ENCODE results near the gene NAPA. TPM values are rescaled to one million over a fixed set of nuclear protein-coding genes. Genes with fewer than 3 reads are reported as not detected.

The NAPA gene
- total RNA-seq, 1 experiment from 2014 or later = 95.9 TPM

DNA sequence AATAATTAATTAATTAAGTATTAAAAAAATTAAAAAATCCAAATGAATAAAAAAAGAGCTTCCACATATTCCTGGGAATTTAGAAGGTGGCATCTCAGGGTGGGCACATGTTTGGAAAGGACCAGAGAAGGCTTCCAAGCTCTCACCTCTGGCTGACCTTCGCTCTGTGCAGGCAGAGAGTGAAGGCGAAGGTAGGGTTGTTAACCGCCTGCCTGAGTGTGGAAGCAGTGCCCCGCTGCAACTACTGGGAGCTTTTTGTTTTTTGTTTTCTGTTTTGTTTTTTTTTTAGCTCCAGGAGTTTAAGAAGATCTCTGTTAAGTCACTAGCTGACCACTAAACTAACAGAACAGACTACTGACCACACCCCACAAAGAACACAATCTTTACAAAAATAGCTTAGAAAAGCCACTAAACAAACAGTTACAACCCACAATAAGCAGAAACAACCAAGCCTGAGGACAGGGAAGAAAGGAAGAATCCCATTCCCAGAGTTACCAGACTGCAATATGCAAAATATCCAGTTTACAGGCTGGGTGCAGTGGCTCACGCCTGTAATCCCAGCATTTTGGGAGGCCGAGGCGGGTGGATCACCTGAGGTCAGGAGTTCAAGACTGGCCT is 46.7 kb upstream of the NAPA start:
- BruUV-seq (replicated peaks) = no TSS peak
- peaks cover 20% of the 10 kb centered on the region; the same call in 1 of the 2 replicates for H3K4me1 ChIP-seq (ENCODE audit: insufficient read depth, low read length)
- no peaks in the 10 kb centered on the region for H4K20me1 ChIP-seq (ENCODE audit: low read length)
- peak overlapping the region; percentile 42 for H3K4me2 ChIP-seq (ENCODE audit: low read length)
- no peaks in the 10 kb centered on the region for H3K36me3 ChIP-seq (ENCODE audit: low read depth, low read length)
- no peaks in the 10 kb centered on the region for H3F3A ChIP-seq (ENCODE audit: low read length, unreplicated experiment)
- POLR2A ChIA-PET (ENCODE audit: unreplicated experiment) = interaction anchor here (0.6 to 0.7 kb wide), 2 partner anchors 307 to 499 kb away, joined by 4 to 19 read pairs; no protein-coding TSS in a partner anchor
- no peak for TF ChIP-seq EZH2 (IDR thresholded peaks at IDR 0.05; ENCODE audit: low read length, unreplicated experiment)
- TF ChIP-seq EZH2phosphoT487 (IDR thresholded peaks at IDR 0.05; ENCODE audit: borderline replicate concordance, low read length) = no peak
- TF ChIP-seq CTCF (conservative IDR thresholded peaks at IDR 0.05; ENCODE audit: low read depth, low read length) = no peak
- no peak overlapping the region for H2AFZ ChIP-seq (ENCODE audit: low read length)
- intact Hi-C loops (cut with micrococcal nuclease) = loop anchor here (1.0 to 5.0 kb wide), 2 partner anchors 39 to 44 kb away; partner anchors contain the start of gene NAPA
- ATAC-seq = peak; percentile 93
- CTCF ChIA-PET = interaction anchor here (0.6 to 1.0 kb wide), 2 partner anchors 21 to 146 kb away, joined by 3 to 5 read pairs; no protein-coding TSS in a partner anchor
- peak overlapping the region; percentile 61 for H3K27ac ChIP-seq (ENCODE audit: low read length)
- H3K9ac ChIP-seq (ENCODE audit: low read length) = no peak overlapping the region
- no peaks in the 10 kb centered on the region for H3K79me2 ChIP-seq (ENCODE audit: low read length)
- H3K9me3 ChIP-seq (ENCODE audit: low read length) = no peaks in the 10 kb centered on the region
- DNase-seq = peak; percentile 71
- no peak overlapping the region for H3K4me3 ChIP-seq (ENCODE audit: low read length)
- no peaks in the 10 kb centered on the region for H3K27me3 ChIP-seq (ENCODE audit: low read length)
- H3K9me2 ChIP-seq (replicated peaks; ENCODE audit: low read length) = no peaks in the 10 kb centered on the region

- Histone ChIP-seq H3K9ac (ENCODE audit: low read length) (no peak overlapping the region), H3K27me3 (ENCODE audit: low read length) (no peaks in the 10 kb centered on the region), H3K27ac (ENCODE audit: low read length) (no peak overlapping the region), H4K20me1 (ENCODE audit: low read length) (no peaks in the 10 kb centered on the region), H3K4me3 (ENCODE audit: low read length) (no peak overlapping the region), H3K9me2 (replicated peaks; ENCODE audit: low read length) (no peaks in the 10 kb centered on the region), H3K4me2 (ENCODE audit: low read length) (no peak overlapping the region), H3K36me3 (ENCODE audit: low read depth, low read length) (no peaks in the 10 kb centered on the region), H3K4me1 (ENCODE audit: insufficient read depth, low read length) (peaks cover 20% of the 10 kb centered on the region; the same call in 1 of the 2 replicates), H3K9me3 (ENCODE audit: low read length) (no peaks in the 10 kb centered on the region), H3F3A (ENCODE audit: low read length, unreplicated experiment) (no peaks in the 10 kb centered on the region), H2AFZ (ENCODE audit: low read length) (no peak overlapping the region), H3K79me2 (ENCODE audit: low read length) (no peaks in the 10 kb centered on the region)
- ChIA-PET CTCF (interaction anchor here (0.6 to 1.0 kb wide), 2 partner anchors 20 to 146 kb away, joined by 3 to 5 read pairs; no protein-coding TSS in a partner anchor), POLR2A (ENCODE audit: unreplicated experiment) (interaction anchor here (0.6 to 0.7 kb wide), 2 partner anchors 308 to 498 kb away, joined by 4 to 19 read pairs; no protein-coding TSS in a partner anchor)
- DNase-seq (no peak), ATAC-seq (0 out of 2 replicates have a peak, but pooled peaks have one; percentile 19)
- intact Hi-C loops (cut with micrococcal nuclease) = loop anchor here (1.0 to 5.0 kb wide), 2 partner anchors 39 to 44 kb away; partner anchors contain the start of gene NAPA
- TF ChIP-seq CTCF (conservative IDR thresholded peaks at IDR 0.05; ENCODE audit: low read depth, low read length) (no peak), EZH2phosphoT487 (IDR thresholded peaks at IDR 0.05; ENCODE audit: borderline replicate concordance, low read length) (no peak), EZH2 (IDR thresholded peaks at IDR 0.05; ENCODE audit: low read length, unreplicated experiment) (no peak)
- BruUV-seq (replicated peaks) = no TSS peak
Observed at GRCh38 chr19:47560999-47561398, 46.1 kb upstream of the NAPA start.

- ATAC-seq = no peak
- Histone ChIP-seq H4K20me1 (ENCODE audit: low read length) (no peaks in the 10 kb centered on the region), H3K36me3 (ENCODE audit: low read depth, low read length) (no peaks in the 10 kb centered on the region), H3K27me3 (ENCODE audit: low read length) (no peaks in the 10 kb centered on the region), H3K4me2 (ENCODE audit: low read length) (no peak overlapping the region), H3K79me2 (ENCODE audit: low read length) (no peaks in the 10 kb centered on the region), H3K9me2 (replicated peaks; ENCODE audit: low read length) (no peaks in the 10 kb centered on the region), H3F3A (ENCODE audit: low read length, unreplicated experiment) (no peaks in the 10 kb centered on the region), H2AFZ (ENCODE audit: low read length) (no peak overlapping the region), H3K9me3 (ENCODE audit: low read length) (no peaks in the 10 kb centered on the region), H3K27ac (ENCODE audit: low read length) (no peak overlapping the region), H3K9ac (ENCODE audit: low read length) (no peak overlapping the region), H3K4me3 (ENCODE audit: low read length) (no peak overlapping the region), H3K4me1 (ENCODE audit: insufficient read depth, low read length) (no peaks in the 10 kb centered on the region)
- no TSS peak for BruUV-seq (replicated peaks)
- TF ChIP-seq CTCF (conservative IDR thresholded peaks at IDR 0.05; ENCODE audit: low read depth, low read length) (no peak), EZH2phosphoT487 (IDR thresholded peaks at IDR 0.05; ENCODE audit: borderline replicate concordance, low read length) (no peak), EZH2 (IDR thresholded peaks at IDR 0.05; ENCODE audit: low read length, unreplicated experiment) (no peak)
- no peak for DNase-seq
- intact Hi-C loops (cut with micrococcal nuclease) = no loop called here
- ChIA-PET POLR2A (ENCODE audit: unreplicated experiment) (no interaction called here), CTCF (no interaction called here)
Observed at GRCh38 chr19:47550129-47550528, 35.3 kb upstream of the NAPA start.

Data from PC-3 (cell line).